Epithelial cell of proximal tubule (primary cell): ENCODE data around the gene ENAM. TPM values are rescaled to one million over a fixed set of nuclear protein-coding genes. Genes with fewer than 3 reads are reported as not detected.
"Not testable (repeated sequence)": the region's sequence is repeated elsewhere in the genome, so short reads cannot be mapped to it uniquely, and the experiment has no call there.

Experiments
- DNase-seq: peaks from one replicate; pipeline ENCODE4 v3.0.0-alpha.2; 2011; ENCODE audit warnings: low read depth
- H3K4me3 ChIP-seq: 2 replicates; pipeline ENCODE4 v1.5.1; 2011; ENCODE audit warnings: low read depth, mild to moderate bottlenecking, low read length
- CTCF ChIP-seq: conservative IDR thresholded peaks from 2 replicates; pipeline ENCODE4 v1.5.1; 2012; ENCODE audit warnings: low read depth, mild to moderate bottlenecking, low read length
- total RNA-seq: library from RNA; depleted of rRNA; stranded (reverse); fragments of >200 nt; gene quantifications from 2 replicates; pipeline ENCODE4 v1.2.3, GENCODE V29; 2015

The ENAM gene
- total RNA-seq, 1 donor from 2014 or later = 0.23 TPM

GRCh38 chr4:70651864-70652506 lies 23.4 kb downstream of the ENAM start:
- peak; percentile 52 for TF ChIP-seq CTCF
- no peak overlapping the region for H3K4me3 ChIP-seq
- no peak for DNase-seq

- no peak overlapping the region for H3K4me3 ChIP-seq
- TF ChIP-seq CTCF = no peak
- DNase-seq = no peak
Observed at GRCh38 chr4:70654605-70655011, 26.1 kb downstream of the ENAM start.

GRCh38 chr4:70657326-70657725 lies 28.8 kb downstream of the ENAM start:
- H3K4me3 ChIP-seq = no peak overlapping the region
- DNase-seq = no peak
- TF ChIP-seq CTCF = no peak

- H3K4me3 ChIP-seq = no peak overlapping the region
- no peak for DNase-seq
- TF ChIP-seq CTCF = no peak
Observed at GRCh38 chr4:70658418-70658817, 29.9 kb downstream of the ENAM start.

- H3K4me3 ChIP-seq = no peak overlapping the region
- DNase-seq = no peak
- no peak for TF ChIP-seq CTCF
Observed at GRCh38 chr4:70660106-70660505, 31.6 kb downstream of the ENAM start.

GRCh38 chr4:70661309-70661922 lies 32.9 kb downstream of the ENAM start:
- H3K4me3 ChIP-seq, DNase-seq: not testable (repeated sequence)

- no peak for TF ChIP-seq CTCF
- no peak within 1 kb of the TSS for H3K4me3 ChIP-seq
- no peak for DNase-seq
Observed at GRCh38 chr4:70666369-70666768, 37.8 kb downstream of the ENAM start, which contains the start of gene JCHAIN. Gene JCHAIN (minus strand): TSS chr4:70666508. CDS start chr4:70666490, 18 bp downstream.
